ENCODE results near the gene ZNF362. TPM values are rescaled to one million over a fixed set of nuclear protein-coding genes. Genes with fewer than 3 reads are reported as not detected.
A peak's percentile ranks its signal among the peaks of the same experiment; 100 is the strongest.

Gene ZNF362
- total RNA-seq, 2 experiments from 2014 or later: 24.7 to 26.6 TPM

DNA sequence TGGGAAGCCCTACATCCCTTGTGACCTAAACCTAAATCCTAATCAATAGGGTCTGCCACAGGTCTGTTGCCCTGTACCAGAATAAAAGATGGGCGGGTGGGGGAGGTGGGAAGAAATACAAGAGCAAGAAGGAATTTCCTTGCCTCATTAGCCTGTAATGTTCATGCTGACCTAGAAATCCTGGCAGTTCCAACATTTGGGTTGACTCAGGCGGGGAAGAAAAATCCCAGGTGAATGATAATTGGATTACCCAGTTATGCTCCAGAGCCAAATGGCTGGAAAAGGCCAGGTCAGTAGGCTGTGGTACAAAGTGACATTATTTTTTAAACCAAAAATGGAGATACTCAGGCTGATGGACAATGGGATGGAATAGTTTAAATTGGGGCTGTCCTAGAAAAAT, 91.9 kb downstream of the ZNF362 start:
- no peak for DNase-seq
- Histone ChIP-seq H3K27me3 (ENCODE audit: control insufficient read depth in 1 of 2, insufficient read depth in 2 of 2, low read length in 2 of 2) (no peaks in the 10 kb centered on the region), H3K4me3 (ENCODE audit: low read length) (peak overlapping the region; percentile 56), H3K27ac (ENCODE audit: low read depth in 1 of 2, low read length in 2 of 2) (no peak overlapping the region), H3K4me1 (ENCODE audit: insufficient read depth, low read length) (peaks cover 30% of the 10 kb centered on the region), H3K36me3 (ENCODE audit: insufficient read depth, low read length) (peaks cover 2% of the 10 kb centered on the region), H3K9me3 (ENCODE audit: control insufficient read depth in 1 of 2, insufficient read depth in 1 of 2, low read length in 2 of 2) (no peaks in the 10 kb centered on the region)
- H3K4me1 Mint-ChIP-seq (ENCODE audit: low read depth): peaks cover 59% of the 10 kb centered on the region
- peak overlapping the region; percentile 89 for H3K27ac Mint-ChIP-seq
- H3K36me3 Mint-ChIP-seq (ENCODE audit: low read depth): peaks cover 29% of the 10 kb centered on the region
- ChIA-PET POLR2A (interaction anchor here (1.3 to 4.1 kb wide), 4 partner anchors 12 to 221 kb away, joined by 4 to 11 read pairs (median 7); partner anchors contain the start of gene TRIM62), CTCF (no interaction called here)
- ATAC-seq (ENCODE audit: poor library complexity): no peak
- H3K9me3 Mint-ChIP-seq: no peaks in the 10 kb centered on the region
- intact Hi-C loops (cut with DNase I, micrococcal nuclease): loop anchor here in 1 of 2 experiments (2.0 kb wide), 1 partner anchor 89 kb away; no protein-coding TSS in a partner anchor
- no peaks in the 10 kb centered on the region for H3K27me3 Mint-ChIP-seq
- TF ChIP-seq, protein P1, sequence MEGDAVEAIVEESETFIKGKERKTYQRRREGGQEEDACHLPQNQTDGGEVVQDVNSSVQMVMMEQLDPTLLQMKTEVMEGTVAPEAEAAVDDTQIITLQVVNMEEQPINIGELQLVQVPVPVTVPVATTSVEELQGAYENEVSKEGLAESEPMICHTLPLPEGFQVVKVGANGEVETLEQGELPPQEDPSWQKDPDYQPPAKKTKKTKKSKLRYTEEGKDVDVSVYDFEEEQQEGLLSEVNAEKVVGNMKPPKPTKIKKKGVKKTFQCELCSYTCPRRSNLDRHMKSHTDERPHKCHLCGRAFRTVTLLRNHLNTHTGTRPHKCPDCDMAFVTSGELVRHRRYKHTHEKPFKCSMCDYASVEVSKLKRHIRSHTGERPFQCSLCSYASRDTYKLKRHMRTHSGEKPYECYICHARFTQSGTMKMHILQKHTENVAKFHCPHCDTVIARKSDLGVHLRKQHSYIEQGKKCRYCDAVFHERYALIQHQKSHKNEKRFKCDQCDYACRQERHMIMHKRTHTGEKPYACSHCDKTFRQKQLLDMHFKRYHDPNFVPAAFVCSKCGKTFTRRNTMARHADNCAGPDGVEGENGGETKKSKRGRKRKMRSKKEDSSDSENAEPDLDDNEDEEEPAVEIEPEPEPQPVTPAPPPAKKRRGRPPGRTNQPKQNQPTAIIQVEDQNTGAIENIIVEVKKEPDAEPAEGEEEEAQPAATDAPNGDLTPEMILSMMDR (IDR thresholded peaks at IDR 0.05): no peak
- peak overlapping the region; percentile 99 for H3K4me3 Mint-ChIP-seq

DNA sequence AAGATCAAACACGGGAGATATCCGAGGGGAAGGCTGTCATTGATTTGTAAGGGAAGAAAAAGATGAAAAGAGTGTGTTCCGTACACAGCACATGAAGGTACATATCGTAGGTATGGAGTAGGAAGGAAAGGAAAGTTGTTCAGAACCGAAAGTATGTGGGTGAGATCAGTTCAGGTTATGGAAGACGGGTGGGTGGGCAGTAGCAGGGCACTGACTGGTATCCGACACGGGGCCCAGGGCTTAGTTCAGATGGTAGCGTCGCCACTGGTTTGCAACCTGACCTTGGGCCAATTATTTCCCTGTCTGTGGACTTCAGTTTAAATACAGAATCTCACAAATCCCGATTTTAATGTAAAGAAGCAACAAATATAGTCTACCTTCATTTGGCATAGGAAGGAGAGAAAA, 92.4 kb downstream of the ZNF362 start:
- H3K9me3 ChIP-seq (ENCODE audit: control insufficient read depth in 1 of 2, insufficient read depth in 1 of 2, low read length in 2 of 2): no peaks in the 10 kb centered on the region
- DNase-seq: peak in 4 of 14 experiments; percentile 17 to 47 (median 42)
- Mint-ChIP-seq H3K36me3 (ENCODE audit: low read depth) (peaks cover 24% of the 10 kb centered on the region), H3K9me3 (no peaks in the 10 kb centered on the region), H3K27ac (peak overlapping the region; percentile 89), H3K4me3 (peak overlapping the region; percentile 99), H3K4me1 (ENCODE audit: low read depth) (peaks cover 57% of the 10 kb centered on the region), H3K27me3 (no peaks in the 10 kb centered on the region)
- TF ChIP-seq, protein P1 (IDR thresholded peaks at IDR 0.05): no peak
- ChIA-PET POLR2A (interaction anchor here (0.7 to 4.1 kb wide), 6 partner anchors 10 to 384 kb away, joined by 3 to 11 read pairs (median 4); partner anchors contain the start of genes RNF19B and TRIM62), CTCF (no interaction called here)
- peak overlapping the region; percentile 56 for H3K4me3 ChIP-seq (ENCODE audit: low read length)
- H3K27ac ChIP-seq (ENCODE audit: low read depth in 1 of 2, low read length in 2 of 2): no peak overlapping the region
- H3K4me1 ChIP-seq (ENCODE audit: insufficient read depth, low read length): peaks cover 30% of the 10 kb centered on the region
- H3K36me3 ChIP-seq (ENCODE audit: insufficient read depth, low read length): peaks cover 2% of the 10 kb centered on the region
- no peak for ATAC-seq (ENCODE audit: poor library complexity)
- intact Hi-C loops (cut with DNase I, micrococcal nuclease): loop anchor here in 1 of 2 experiments (2.0 kb wide), 1 partner anchor 90 kb away; no protein-coding TSS in a partner anchor
- no peaks in the 10 kb centered on the region for H3K27me3 ChIP-seq (ENCODE audit: control insufficient read depth in 1 of 2, insufficient read depth in 2 of 2, low read length in 2 of 2)

DNA sequence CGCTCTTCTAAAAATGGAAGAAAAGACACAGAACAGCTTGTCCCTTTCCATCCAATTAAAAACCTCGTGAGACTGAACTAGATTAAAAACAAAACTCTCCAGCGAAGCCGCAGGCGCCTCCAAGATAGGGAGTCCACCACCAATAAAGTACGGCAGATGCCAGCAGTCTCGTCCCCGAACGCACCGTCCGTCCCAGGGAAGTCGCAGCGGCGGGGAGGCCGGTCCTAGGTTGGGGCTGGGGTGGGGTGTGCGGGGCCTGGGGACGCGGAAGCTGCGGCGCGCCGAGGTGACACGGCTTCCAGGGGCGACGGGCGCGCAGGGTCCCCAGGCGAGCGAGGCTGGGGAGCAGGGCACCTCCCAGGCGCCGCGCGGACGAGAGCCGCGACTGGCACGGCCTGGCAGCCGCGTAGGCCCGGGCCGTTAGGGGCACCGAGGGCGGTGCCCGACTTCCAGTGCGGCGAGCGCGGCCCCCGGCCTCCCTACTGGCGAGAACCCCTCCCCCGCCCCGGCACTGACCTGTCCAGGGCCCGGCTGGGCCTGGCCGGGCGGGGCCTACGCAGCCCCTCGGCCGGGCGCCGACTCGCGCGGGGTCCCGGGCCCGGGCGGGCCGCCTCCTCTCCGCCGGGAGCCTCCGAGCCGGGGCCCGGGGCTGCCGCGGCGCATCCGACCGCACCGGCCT, 92.9 kb downstream of the ZNF362 start:
- Histone ChIP-seq H3K36me3 (ENCODE audit: insufficient read depth, low read length) (peaks cover 2% of the 10 kb centered on the region), H3K9me3 (ENCODE audit: control insufficient read depth in 1 of 2, insufficient read depth in 1 of 2, low read length in 2 of 2) (no peaks in the 10 kb centered on the region), H3K4me1 (ENCODE audit: insufficient read depth, low read length) (peaks cover 30% of the 10 kb centered on the region), H3K4me3 (ENCODE audit: low read length) (peak overlapping the region; percentile 56), H3K27me3 (ENCODE audit: control insufficient read depth in 1 of 2, insufficient read depth in 2 of 2, low read length in 2 of 2) (no peaks in the 10 kb centered on the region), H3K27ac (ENCODE audit: low read depth in 1 of 2, low read length in 2 of 2) (no peak overlapping the region)
- peak overlapping the region; percentile 99 for H3K4me3 Mint-ChIP-seq
- TF ChIP-seq, protein P1 (IDR thresholded peaks at IDR 0.05): no peak
- no peaks in the 10 kb centered on the region for H3K27me3 Mint-ChIP-seq
- H3K27ac Mint-ChIP-seq: peak overlapping the region; percentile 89
- DNase-seq (peak; percentile 4 to 73 (median 35)), ATAC-seq (ENCODE audit: poor library complexity) (peak; percentile 30)
- peaks cover 19% of the 10 kb centered on the region for H3K36me3 Mint-ChIP-seq (ENCODE audit: low read depth)
- intact Hi-C loops (cut with DNase I, micrococcal nuclease): loop anchor here in 1 of 2 experiments (2.0 kb wide), 1 partner anchor 90 kb away; no protein-coding TSS in a partner anchor
- H3K9me3 Mint-ChIP-seq: no peaks in the 10 kb centered on the region
- POLR2A ChIA-PET: interaction anchor here (0.7 to 4.1 kb wide), 12 partner anchors 10 to 698 kb away, joined by 3 to 11 read pairs (median 4); partner anchors contain the start of genes RBBP4, RNF19B and TRIM62
- CTCF ChIA-PET: interaction anchor here (0.9 kb wide), 1 partner anchor 222 kb away, joined by 3 read pairs; no protein-coding TSS in a partner anchor
- peaks cover 51% of the 10 kb centered on the region for H3K4me1 Mint-ChIP-seq (ENCODE audit: low read depth)
